Gastroesophageal sphincter (tissue), 3 donors: ENCODE data around the gene SPOPL.

Source experiments
- CTCF ChIP-seq, 4 experiments: fragments of 200-600 bp in 2 of 4; fragments of 450-650 bp in 2 of 4; sonication (generic) in 1 of 4; IDR thresholded peaks; one replicate each; pipeline ENCODE4 v1.5.1; 2017 to 2019; ENCODE audit warnings: antibody characterized with exemption in 4 of 4, mild to moderate bottlenecking in 2 of 4, moderate library complexity in 2 of 4
- POLR2A ChIP-seq, 2 donors: fragments of 450-650 bp; IDR thresholded peaks; one replicate each; pipeline ENCODE4 v1.6.1; 2017; ENCODE audit warnings: antibody characterized with exemption in 2 of 2, mild to moderate bottlenecking in 2 of 2, moderate library complexity in 1 of 2

GRCh38 chr2:138536740-138537139, 35.2 kb downstream of the SPOPL start:
- TF ChIP-seq POLR2A (IDR thresholded peaks at IDR 0.05) (no peak), CTCF (IDR thresholded peaks at IDR 0.05) (no peak)
